Left lung (tissue), 10 donors: ENCODE measurements around the gene E4F1. TPM values are rescaled to one million over a fixed set of nuclear protein-coding genes. Genes with fewer than 3 reads are reported as not detected.

Experiments used
- ATAC-seq: fragments of 200-7000 bp; cut with Tn5 transposase; one replicate; pipeline ENCODE4 v1.9.1; 2020; ENCODE audit warnings: moderate library complexity
- DNase-seq, 4 donors: peaks; one replicate each; pipeline ENCODE4 v3.0.0-alpha.2; 2013 to 2020
- H3K27ac ChIP-seq, 2 donors: fragments of 200-600 bp; sonication (generic) in 1 of 2; one replicate each; pipeline versions ENCODE4 v1.5.0 to v1.8.0; 2020 to 2021
- H3K27me3 ChIP-seq, 2 donors: fragments of 200-600 bp; sonication (generic) in 1 of 2; one replicate each; pipeline versions ENCODE4 v1.5.0 to v1.8.0; 2020 to 2021
- H3K36me3 ChIP-seq, 2 donors: fragments of 200-600 bp; sonication (generic) in 1 of 2; one replicate each; pipeline versions ENCODE4 v1.5.0 to v1.8.0; 2020 to 2021
- H3K4me1 ChIP-seq, 2 donors: fragments of 200-600 bp; one replicate each; pipeline ENCODE4 v1.8.0; 2021
- H3K4me3 ChIP-seq, 2 donors: fragments of 200-600 bp; sonication (generic) in 1 of 2; one replicate each; pipeline versions ENCODE4 v1.5.0 to v1.8.0; 2020 to 2021; ENCODE audit warnings: mild to moderate bottlenecking in 1 of 2
- H3K9me3 ChIP-seq, 2 donors: fragments of 200-600 bp; sonication (generic) in 1 of 2; one replicate each; pipeline versions ENCODE4 v1.5.0 to v1.8.0; 2020 to 2021
- intact Hi-C, 2 donors: fragments of 100-400 bp; cut with DNase I; formaldehyde crosslinking; loops; one replicate each; pipeline versions ENCODE4 v1.11.2 to v1.14.2; 2022
- polyA plus RNA-seq, 6 donors: library from polyadenylated mRNA; unstranded; fragments of 120-200 nt; gene quantifications; one replicate each; pipeline ENCODE4 v1.2.1, GENCODE V29; 2013; ENCODE audit not compliant: insufficient read length in 6 of 6
- total RNA-seq, 2 donors: library from RNA; stranded (reverse); fragmentation: NEBNext Ultra II Directional; extraction: Animal tissue kit (Norgen Biotek cat#: 25700); gene quantifications; one replicate each; pipeline ENCODE4 v1.2.1, GENCODE V29; 2021
- TF ChIP-seq, protein P1 (sequence below), 2 donors: fragments of 200-600 bp; sonication (generic) in 1 of 2; IDR thresholded peaks; one replicate each; pipeline versions ENCODE4 v1.5.0 to v1.8.0; 2021; ENCODE audit warnings: antibody characterized with exemption in 2 of 2
- donor health status: DM: no; HTN: yes; CAD: no.
- donor health status: DM: no; HTN: no; CAD: no.

Gene E4F1
- total and polyA plus RNA-seq, 8 donors, result 12.7 to 22.6 (median 17.0) TPM

DNA sequence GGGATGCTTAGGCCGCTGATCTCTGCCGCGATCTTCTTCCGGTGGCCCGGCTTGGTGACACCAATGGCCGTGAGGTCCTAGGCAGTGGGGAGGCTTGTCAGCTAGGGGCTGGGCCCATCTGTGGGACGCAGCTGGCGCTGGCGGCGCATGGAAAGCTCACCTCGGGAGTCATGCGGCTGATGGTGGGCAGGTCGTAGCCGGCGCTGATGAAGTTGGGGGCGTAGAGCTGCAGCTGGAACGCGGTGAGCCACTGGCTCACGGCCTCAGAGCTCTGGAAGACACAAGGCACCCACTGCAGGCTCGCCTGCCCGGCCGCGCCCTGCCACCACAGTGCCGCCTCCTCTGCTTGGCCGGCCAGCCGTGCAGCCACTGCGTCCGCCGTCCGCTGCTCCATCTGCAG lies 39.7 kb upstream of the E4F1 start:
- Histone ChIP-seq H3K27ac (no peak overlapping the region), H3K9me3 (no peaks in the 10 kb centered on the region), H3K36me3 (no peaks in the 10 kb centered on the region), H3K4me1 (no peaks in the 10 kb centered on the region), H3K27me3 (no peaks in the 10 kb centered on the region), H3K4me3 (no peak overlapping the region)
- TF ChIP-seq, protein P1, sequence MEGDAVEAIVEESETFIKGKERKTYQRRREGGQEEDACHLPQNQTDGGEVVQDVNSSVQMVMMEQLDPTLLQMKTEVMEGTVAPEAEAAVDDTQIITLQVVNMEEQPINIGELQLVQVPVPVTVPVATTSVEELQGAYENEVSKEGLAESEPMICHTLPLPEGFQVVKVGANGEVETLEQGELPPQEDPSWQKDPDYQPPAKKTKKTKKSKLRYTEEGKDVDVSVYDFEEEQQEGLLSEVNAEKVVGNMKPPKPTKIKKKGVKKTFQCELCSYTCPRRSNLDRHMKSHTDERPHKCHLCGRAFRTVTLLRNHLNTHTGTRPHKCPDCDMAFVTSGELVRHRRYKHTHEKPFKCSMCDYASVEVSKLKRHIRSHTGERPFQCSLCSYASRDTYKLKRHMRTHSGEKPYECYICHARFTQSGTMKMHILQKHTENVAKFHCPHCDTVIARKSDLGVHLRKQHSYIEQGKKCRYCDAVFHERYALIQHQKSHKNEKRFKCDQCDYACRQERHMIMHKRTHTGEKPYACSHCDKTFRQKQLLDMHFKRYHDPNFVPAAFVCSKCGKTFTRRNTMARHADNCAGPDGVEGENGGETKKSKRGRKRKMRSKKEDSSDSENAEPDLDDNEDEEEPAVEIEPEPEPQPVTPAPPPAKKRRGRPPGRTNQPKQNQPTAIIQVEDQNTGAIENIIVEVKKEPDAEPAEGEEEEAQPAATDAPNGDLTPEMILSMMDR (IDR thresholded peaks at IDR 0.05), result no peak
- intact Hi-C loops, result no loop called here
- DNase-seq (no peak), ATAC-seq (no peak)

DNA sequence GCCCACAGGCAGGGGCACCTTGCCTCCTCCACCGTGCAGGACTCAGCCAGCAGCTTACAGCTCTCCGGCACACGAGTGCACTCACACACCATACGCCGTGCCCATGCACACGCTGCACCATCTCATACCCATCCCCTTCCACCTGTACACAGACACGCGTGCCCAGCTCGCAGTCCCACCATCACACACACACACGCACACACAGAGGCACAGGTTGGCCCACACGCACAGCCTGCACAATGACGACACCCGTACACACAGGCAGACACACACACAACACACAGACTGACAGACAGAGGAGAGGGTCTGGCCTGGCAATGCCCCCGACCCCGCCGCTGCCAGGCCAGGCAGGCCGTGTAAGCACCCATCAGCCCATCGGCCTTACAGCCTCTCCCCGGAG lies 39.0 kb upstream of the E4F1 start:
- TF ChIP-seq, protein P1 (IDR thresholded peaks at IDR 0.05), result no peak
- H3K4me1 ChIP-seq, result no peaks in the 10 kb centered on the region
- no peaks in the 10 kb centered on the region for H3K27me3 ChIP-seq
- no peak for ATAC-seq
- H3K9me3 ChIP-seq, result no peaks in the 10 kb centered on the region
- H3K27ac ChIP-seq, result no peak overlapping the region
- intact Hi-C loops, result no loop called here
- no peak for DNase-seq
- H3K4me3 ChIP-seq, result no peak overlapping the region
- no peaks in the 10 kb centered on the region for H3K36me3 ChIP-seq

GRCh38 chr16:2184962-2185361 lies 38.4 kb upstream of the E4F1 start:
- H3K4me1 ChIP-seq, result no peaks in the 10 kb centered on the region
- ATAC-seq, result no peak
- H3K36me3 ChIP-seq, result no peaks in the 10 kb centered on the region
- TF ChIP-seq, protein P1 (IDR thresholded peaks at IDR 0.05), result no peak
- no peak for DNase-seq
- H3K27me3 ChIP-seq, result no peaks in the 10 kb centered on the region
- no peak overlapping the region for H3K4me3 ChIP-seq
- H3K27ac ChIP-seq, result no peak overlapping the region
- H3K9me3 ChIP-seq, result no peaks in the 10 kb centered on the region
- intact Hi-C loops, result no loop called here

DNA sequence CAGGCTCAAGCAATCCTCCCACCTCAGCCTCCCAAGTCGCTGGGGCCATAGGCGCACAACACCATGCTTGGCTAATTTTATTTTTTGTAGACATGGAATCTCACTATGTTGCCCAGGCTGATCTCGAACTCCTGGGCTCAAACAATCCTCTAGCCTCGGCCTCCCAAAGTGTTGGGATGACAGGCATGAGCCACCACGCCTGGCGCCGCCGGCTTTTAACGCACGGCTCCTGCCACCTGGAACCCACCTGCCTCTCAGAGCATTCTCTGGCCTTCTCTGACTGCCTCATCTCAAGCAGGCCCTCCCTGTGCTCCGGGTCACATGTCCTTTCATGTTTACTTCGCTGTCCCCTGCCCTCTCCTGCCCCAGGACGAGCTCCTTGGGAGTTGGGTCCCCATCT lies 37.3 kb upstream of the E4F1 start:
- H3K4me1 ChIP-seq, result no peaks in the 10 kb centered on the region
- no peak overlapping the region for H3K27ac ChIP-seq
- no peaks in the 10 kb centered on the region for H3K36me3 ChIP-seq
- DNase-seq (no peak), ATAC-seq (no peak)
- TF ChIP-seq, protein P1 (IDR thresholded peaks at IDR 0.05), result no peak
- H3K4me3 ChIP-seq, result no peak overlapping the region
- H3K9me3 ChIP-seq, result no peaks in the 10 kb centered on the region
- intact Hi-C loops, result no loop called here
- H3K27me3 ChIP-seq, result no peaks in the 10 kb centered on the region

DNA sequence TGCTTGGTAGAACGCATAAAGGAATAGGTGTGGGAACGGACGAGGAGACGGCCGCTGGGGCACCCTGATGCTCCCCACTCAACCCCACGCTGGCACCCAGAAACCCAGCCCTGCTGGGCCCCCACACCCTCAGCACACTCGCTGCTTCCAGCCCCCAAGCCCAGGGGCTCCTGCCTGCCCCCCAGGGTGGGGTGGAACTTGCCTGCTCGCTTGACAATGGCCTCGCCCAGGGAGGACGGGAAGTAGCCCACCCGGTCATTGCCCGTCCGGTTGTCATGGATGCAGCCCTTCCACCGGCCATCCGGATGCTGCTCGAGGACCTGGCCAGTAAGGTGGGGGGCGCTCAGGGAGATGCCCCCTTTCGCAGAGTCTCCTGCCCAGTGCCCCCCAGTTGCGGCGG lies 36.9 kb upstream of the E4F1 start:
- DNase-seq (no peak), ATAC-seq (no peak)
- Histone ChIP-seq H3K9me3 (no peaks in the 10 kb centered on the region), H3K4me1 (no peaks in the 10 kb centered on the region), H3K36me3 (no peaks in the 10 kb centered on the region), H3K27ac (no peak overlapping the region), H3K27me3 (no peaks in the 10 kb centered on the region), H3K4me3 (no peak overlapping the region)
- TF ChIP-seq, protein P1 (IDR thresholded peaks at IDR 0.05), result no peak
- intact Hi-C loops, result no loop called here
